GM12874 (cell line): ENCODE results near the gene EIF2AK3.

Experiments
- TF ChIP-seq, protein P1 (sequence below): IDR thresholded peaks from 2 replicates; pipeline ENCODE4 v1.5.1; 2011; ENCODE audit warnings: low read depth, mild to moderate bottlenecking, control low read depth, low read length, moderate library complexity; ENCODE audit not compliant: insufficient read depth

The EIF2AK3 gene

DNA sequence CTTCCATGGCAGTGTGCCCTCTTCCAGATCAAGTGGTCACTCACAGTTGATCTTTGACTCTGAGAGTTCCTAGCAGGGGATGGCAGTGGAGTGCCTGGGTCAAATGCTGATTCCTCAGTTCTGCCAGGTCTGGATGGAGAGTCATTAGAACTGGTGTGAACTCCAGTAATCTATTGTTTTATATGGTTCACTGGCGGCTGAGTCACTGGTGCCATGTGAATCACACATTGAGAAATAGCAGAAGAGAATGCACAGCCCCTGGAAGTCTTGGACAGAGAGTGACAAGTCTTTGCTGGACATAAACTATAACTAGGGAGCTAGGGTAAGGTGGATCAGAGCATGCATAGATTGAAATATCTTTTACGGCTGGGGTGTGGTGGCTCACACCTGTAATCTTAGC is 86.9 kb downstream of the EIF2AK3 start:
- TF ChIP-seq, protein P1, sequence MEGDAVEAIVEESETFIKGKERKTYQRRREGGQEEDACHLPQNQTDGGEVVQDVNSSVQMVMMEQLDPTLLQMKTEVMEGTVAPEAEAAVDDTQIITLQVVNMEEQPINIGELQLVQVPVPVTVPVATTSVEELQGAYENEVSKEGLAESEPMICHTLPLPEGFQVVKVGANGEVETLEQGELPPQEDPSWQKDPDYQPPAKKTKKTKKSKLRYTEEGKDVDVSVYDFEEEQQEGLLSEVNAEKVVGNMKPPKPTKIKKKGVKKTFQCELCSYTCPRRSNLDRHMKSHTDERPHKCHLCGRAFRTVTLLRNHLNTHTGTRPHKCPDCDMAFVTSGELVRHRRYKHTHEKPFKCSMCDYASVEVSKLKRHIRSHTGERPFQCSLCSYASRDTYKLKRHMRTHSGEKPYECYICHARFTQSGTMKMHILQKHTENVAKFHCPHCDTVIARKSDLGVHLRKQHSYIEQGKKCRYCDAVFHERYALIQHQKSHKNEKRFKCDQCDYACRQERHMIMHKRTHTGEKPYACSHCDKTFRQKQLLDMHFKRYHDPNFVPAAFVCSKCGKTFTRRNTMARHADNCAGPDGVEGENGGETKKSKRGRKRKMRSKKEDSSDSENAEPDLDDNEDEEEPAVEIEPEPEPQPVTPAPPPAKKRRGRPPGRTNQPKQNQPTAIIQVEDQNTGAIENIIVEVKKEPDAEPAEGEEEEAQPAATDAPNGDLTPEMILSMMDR, result no peak

DNA sequence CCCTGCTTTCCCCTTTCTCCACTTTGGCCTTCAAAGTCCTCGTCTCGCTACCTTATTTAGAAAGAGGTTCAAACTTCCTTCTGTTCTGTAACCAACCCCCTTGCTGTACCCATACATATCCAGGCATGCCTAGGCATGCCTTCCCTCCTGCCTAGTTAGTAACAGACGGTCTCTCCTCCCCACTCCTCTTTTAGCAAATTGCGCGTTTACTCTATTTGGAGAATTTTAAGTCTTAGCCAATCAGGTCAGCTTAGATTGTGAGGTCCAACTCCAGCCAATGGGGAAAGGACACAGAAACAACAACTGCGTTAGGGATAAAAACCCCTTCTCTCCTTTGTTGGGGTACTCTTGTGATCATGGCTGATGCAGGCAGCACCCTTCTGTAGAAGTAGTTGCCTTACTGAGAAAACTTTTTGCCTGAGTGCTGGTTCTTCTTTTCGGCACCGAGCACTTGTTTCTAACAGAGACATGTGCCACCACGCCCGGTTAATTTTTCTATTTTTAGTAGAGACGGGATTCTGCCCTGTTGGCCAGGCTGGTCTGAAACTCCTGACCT is 88.8 kb downstream of the EIF2AK3 start:
- TF ChIP-seq, protein P1, result no peak

DNA sequence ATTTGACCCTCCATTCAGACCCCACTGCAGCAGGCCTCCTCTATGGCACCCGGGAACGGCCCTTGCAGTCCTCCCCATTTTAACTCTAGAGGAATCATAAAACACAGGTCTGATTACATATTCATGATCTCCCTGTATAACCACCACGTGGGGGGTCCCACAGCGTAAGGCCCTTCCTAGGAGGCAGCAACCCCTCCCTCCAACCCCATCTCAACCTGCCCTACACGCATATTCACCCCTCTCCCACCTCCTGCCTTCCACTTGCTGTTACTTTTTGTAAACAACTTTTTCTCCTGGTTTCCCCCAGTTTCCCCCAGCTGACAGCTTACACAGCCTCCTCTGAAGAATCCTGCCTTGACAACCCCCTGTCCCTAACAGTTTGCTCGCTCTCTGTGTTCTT is 89.6 kb downstream of the EIF2AK3 start:
- TF ChIP-seq, protein P1, result no peak

DNA sequence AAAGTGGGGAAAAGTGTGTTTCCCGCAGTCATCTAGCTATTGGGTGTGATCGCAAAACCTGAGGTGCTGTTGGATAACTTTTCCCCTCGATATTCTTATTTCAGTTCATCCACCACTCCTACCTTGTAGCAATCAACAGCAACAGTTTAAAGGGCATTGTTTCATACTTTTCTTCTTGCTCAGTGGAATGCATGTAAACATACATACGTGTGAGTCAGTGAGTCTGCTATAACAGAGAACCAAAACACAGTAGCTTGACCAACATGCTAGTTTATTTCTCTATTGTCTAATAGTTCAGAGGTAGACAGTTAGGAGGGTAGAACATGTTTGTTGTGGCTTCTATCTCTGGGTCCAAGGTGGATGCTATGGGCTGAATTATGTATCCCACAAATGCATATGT is 97.2 kb downstream of the EIF2AK3 start:
- TF ChIP-seq, protein P1, result no peak

DNA sequence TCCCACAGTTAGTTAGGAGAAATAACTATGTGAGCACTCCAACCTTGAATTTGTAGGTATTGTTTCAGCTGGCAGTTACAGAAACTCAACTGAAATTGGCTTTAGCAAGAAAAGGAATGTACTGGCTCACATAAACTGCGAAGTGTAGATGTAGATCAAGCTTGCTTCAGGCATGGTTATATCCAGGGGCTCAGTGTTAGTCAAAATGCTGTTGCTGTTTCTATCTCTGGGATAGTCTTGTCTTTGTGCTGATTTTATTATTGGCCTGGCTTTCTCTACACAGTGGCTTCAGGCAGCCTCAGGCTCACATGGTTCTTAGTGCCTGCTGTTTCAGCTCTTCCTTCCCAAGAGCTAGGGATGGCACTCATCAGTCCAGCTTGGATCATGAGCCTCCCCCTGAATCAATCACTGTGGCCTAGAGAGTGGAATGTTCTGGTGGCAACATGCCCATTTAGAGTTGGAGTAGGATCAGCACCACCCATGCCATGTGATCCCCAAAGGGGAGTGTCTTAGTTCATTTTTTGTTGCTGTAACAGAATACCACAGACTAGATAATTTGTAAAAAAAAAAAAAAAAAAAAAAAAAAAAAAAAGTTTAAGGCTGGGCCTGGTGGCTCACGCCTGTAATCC is 105.7 kb downstream of the EIF2AK3 start:
- TF ChIP-seq, protein P1, result no peak

DNA sequence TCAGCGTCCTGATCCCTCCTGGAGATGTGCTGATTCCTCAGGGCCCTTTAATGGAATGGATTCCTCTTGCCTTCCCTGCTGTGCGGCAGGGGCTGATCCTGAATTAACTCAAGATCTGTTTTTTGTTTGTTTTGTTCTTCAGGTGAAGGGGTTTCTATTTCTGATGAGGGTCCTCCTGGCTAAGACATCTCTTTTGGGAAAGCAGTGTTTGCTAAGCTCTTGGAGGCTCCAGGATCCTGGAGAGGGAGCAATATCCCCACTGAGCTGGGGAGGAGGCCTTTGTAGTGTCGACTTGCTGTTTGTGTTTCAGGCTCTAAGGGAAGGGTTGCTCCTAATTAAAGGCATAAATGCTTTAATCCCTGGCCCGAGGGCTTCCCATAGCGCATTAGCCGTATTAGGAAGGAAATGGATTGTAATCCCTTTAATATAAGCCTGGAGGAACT is 109.5 kb downstream of the EIF2AK3 start:
- TF ChIP-seq, protein P1, result no peak
